ENCODE data around the gene P2RY2.
"Not testable (repeated sequence)": the region's sequence is repeated elsewhere in the genome, so short reads cannot be mapped to it uniquely, and the experiment has no call there.

The P2RY2 gene

DNA sequence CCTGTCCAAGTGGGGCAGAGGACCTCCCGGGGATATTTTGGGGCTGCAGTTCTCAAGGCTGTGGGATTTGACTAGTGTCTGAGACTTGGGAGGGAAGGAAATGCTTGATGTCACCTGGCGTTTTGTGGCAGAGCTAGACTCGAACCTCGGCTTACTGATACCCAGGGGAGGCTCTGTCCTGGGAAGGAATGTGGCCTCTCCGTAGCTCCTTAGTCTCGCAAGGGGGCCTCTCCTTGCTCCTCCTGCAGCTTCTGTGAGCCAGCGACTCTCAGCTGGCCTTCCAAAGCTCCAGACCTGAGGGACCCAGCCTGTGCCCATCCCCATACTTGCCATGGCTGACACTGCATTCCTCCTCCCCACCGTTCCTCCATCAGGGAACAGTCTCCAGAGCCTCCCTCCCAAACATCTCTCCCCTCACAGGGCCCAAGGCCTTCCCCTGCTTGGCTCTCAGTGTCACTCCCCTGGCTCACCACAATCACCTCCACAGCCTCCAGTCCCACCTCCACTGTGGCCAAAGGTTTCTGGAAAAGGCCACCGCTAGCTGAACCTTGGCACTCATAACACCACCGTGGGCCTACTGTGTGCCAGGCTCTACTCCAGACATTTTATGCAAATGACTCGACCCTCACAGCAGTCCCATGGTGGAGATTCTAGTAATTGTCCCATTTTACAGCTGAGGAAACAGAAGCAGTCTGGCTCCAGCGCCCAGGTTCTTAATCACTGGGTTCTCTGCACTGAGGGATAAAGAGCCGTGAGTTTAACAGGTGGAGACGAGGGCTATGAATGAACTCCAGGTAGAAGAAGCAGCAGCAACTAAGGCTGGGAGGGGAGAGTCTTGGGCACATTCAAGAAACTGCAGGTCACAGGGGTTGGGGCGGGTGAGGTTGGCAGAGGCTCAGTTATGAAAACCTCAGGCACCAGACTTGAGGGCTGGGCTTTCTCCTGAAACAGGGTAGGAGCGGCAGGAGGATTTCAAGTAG lies 12.1 kb downstream of the P2RY2 start:
- 89% methylated on average over 16 of the region's 16 CpGs for WGBS
- no peak overlapping the region for H3K4me3 ChIP-seq (ENCODE audit: low read length)
- no peaks in the 10 kb centered on the region for H3K36me3 ChIP-seq (ENCODE audit: insufficient read depth, low read length)
- H3K9ac ChIP-seq (ENCODE audit: low read depth, low read length) = no peak overlapping the region
- H3K27ac ChIP-seq (ENCODE audit: low read depth, low read length) = no peak overlapping the region
- no peaks in the 10 kb centered on the region for H3K27me3 ChIP-seq (ENCODE audit: insufficient read depth, low read length)
- H3K4me1 ChIP-seq (ENCODE audit: insufficient read depth, low read length) = peaks cover 10% of the 10 kb centered on the region
- no peaks in the 10 kb centered on the region for H3K9me3 ChIP-seq (ENCODE audit: insufficient read depth, low read depth, low read length)

- Histone ChIP-seq H3K4me3 (ENCODE audit: low read length) (no peak overlapping the region), H3K36me3 (ENCODE audit: insufficient read depth, low read length) (no peaks in the 10 kb centered on the region)
- WGBS = 91% methylated on average over 6 of the region's 7 CpGs
These were observed 12.8 kb downstream of the P2RY2 start for GRCh38 chr11:73230931-73231330.

DNA sequence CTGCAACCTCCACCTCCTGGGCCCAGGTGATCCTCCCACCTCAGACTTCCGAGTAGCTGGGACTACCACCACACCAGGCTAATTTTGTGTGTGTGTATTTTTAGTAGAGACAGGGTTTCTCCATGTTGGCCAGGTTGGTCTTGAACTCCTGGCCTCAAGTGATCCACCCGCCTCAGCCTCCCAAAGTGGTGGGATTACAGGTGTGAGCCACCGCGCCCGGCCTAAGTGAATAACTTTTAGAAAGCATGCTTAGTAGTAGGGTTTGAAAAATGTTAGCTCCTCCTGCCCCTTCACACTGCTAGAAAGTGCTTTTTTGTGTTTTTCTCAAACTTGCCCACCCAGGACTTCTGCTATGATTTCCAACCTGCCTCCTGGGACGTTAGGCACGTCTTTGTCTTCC lies 14.4 kb downstream of the P2RY2 start:
- H3K9me3 ChIP-seq (ENCODE audit: insufficient read depth, low read depth, low read length); H3K27me3 ChIP-seq (ENCODE audit: insufficient read depth, low read length); H3K36me3 ChIP-seq (ENCODE audit: insufficient read depth, low read length); H3K4me3 ChIP-seq (ENCODE audit: low read length); H3K27ac ChIP-seq (ENCODE audit: low read depth, low read length); H3K9ac ChIP-seq (ENCODE audit: low read depth, low read length); H3K4me1 ChIP-seq (ENCODE audit: insufficient read depth, low read length): not testable (repeated sequence)
- 91% methylated on average over 6 of the region's 7 CpGs for WGBS

More at GRCh38 chr11:73230931-73231330, 12.8 kb downstream of the P2RY2 start:
- Histone ChIP-seq H3K9me3 (ENCODE audit: insufficient read depth, low read depth, low read length) (no peaks in the 10 kb centered on the region), H3K4me1 (ENCODE audit: insufficient read depth, low read length) (peaks cover 10% of the 10 kb centered on the region), H3K27ac (ENCODE audit: low read depth, low read length) (no peak overlapping the region), H3K27me3 (ENCODE audit: insufficient read depth, low read length) (no peaks in the 10 kb centered on the region), H3K9ac (ENCODE audit: low read depth, low read length) (no peak overlapping the region)

GRCh38 chr11:73233211-73233610 lies 15.1 kb downstream of the P2RY2 start:
- H3K9me3 ChIP-seq (ENCODE audit: insufficient read depth, low read depth, low read length) = no peaks in the 10 kb centered on the region
- H3K36me3 ChIP-seq (ENCODE audit: insufficient read depth, low read length) = no peaks in the 10 kb centered on the region
- peaks cover 8% of the 10 kb centered on the region for H3K4me1 ChIP-seq (ENCODE audit: insufficient read depth, low read length)
- no peak overlapping the region for H3K27ac ChIP-seq (ENCODE audit: low read depth, low read length)
- no peak overlapping the region for H3K9ac ChIP-seq (ENCODE audit: low read depth, low read length)
- no peak overlapping the region for H3K4me3 ChIP-seq (ENCODE audit: low read length)
- H3K27me3 ChIP-seq (ENCODE audit: insufficient read depth, low read length) = no peaks in the 10 kb centered on the region

DNA sequence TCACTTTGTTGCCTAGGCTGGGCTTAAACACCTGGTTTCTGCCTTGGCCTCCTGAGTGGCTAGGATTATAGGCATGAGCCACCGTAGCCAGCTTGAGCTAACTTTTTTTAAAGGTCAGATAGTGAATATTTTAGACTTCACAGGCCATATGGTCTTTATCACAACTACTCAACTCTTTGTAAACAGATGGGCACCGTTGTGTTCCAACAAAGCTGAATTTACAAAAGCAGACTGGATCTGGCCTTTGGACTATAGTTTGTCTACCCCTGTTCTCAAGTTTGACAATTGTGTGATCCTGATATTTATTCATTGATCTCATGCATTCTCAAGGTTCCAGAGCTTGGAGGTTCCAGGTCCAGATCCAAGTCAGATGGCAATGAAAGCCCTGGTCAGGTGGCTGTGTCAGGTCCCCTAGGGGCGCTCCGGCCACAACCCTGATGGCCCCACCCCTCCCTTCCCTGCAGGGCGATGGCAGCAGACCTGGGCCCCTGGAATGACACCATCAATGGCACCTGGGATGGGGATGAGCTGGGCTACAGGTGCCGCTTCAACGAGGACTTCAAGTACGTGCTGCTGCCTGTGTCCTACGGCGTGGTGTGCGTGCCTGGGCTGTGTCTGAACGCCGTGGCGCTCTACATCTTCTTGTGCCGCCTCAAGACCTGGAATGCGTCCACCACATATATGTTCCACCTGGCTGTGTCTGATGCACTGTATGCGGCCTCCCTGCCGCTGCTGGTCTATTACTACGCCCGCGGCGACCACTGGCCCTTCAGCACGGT lies 15.8 kb downstream of the P2RY2 start:
- Histone ChIP-seq H3K4me1 (ENCODE audit: insufficient read depth, low read length) (peaks cover 2% of the 10 kb centered on the region), H3K36me3 (ENCODE audit: insufficient read depth, low read length) (no peaks in the 10 kb centered on the region), H3K27ac (ENCODE audit: low read depth, low read length) (no peak overlapping the region), H3K9ac (ENCODE audit: low read depth, low read length) (no peak overlapping the region), H3K9me3 (ENCODE audit: insufficient read depth, low read depth, low read length) (no peaks in the 10 kb centered on the region), H3K4me3 (ENCODE audit: low read length) (no peak overlapping the region), H3K27me3 (ENCODE audit: insufficient read depth, low read length) (no peaks in the 10 kb centered on the region)
- WGBS = 94% methylated on average over 23 of the region's 23 CpGs

GRCh38 chr11:73234471-73235181 lies 16.5 kb downstream of the P2RY2 start:
- no peaks in the 10 kb centered on the region for H3K4me1 ChIP-seq (ENCODE audit: insufficient read depth, low read length)
- no peaks in the 10 kb centered on the region for H3K9me3 ChIP-seq (ENCODE audit: insufficient read depth, low read depth, low read length)
- no peaks in the 10 kb centered on the region for H3K36me3 ChIP-seq (ENCODE audit: insufficient read depth, low read length)
- no peak overlapping the region for H3K4me3 ChIP-seq (ENCODE audit: low read length)
- H3K27ac ChIP-seq (ENCODE audit: low read depth, low read length) = no peak overlapping the region
- H3K27me3 ChIP-seq (ENCODE audit: insufficient read depth, low read length) = no peaks in the 10 kb centered on the region
- H3K9ac ChIP-seq (ENCODE audit: low read depth, low read length) = no peak overlapping the region
- WGBS = 95% methylated on average over 56 of the region's 56 CpGs

DNA sequence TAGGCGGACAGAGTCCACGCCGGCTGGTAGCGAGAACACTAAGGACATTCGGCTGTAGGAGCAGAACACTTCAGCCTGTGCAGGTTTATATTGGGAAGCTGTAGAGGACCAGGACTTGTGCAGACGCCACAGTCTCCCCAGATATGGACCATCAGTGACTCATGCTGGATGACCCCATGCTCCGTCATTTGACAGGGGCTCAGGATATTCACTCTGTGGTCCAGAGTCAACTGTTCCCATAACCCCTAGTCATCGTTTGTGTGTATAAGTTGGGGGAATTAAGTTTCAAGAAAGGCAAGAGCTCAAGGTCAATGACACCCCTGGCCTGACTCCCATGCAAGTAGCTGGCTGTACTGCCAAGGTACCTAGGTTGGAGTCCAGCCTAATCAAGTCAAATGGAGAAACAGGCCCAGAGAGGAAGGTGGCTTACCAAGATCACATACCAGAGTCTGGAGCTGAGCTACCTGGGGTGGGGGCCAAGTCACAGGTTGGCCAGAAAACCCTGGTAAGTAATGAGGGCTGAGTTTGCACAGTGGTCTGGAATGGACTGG lies 17.2 kb downstream of the P2RY2 start:
- Histone ChIP-seq H3K27ac (ENCODE audit: low read depth, low read length) (no peak overlapping the region), H3K36me3 (ENCODE audit: insufficient read depth, low read length) (no peaks in the 10 kb centered on the region), H3K4me3 (ENCODE audit: low read length) (no peak overlapping the region), H3K27me3 (ENCODE audit: insufficient read depth, low read length) (no peaks in the 10 kb centered on the region), H3K9ac (ENCODE audit: low read depth, low read length) (no peak overlapping the region), H3K9me3 (ENCODE audit: insufficient read depth, low read depth, low read length) (no peaks in the 10 kb centered on the region), H3K4me1 (ENCODE audit: insufficient read depth, low read length) (no peaks in the 10 kb centered on the region)
- WGBS = 89% methylated on average over 8 of the region's 8 CpGs

- 84% methylated on average over 4 of the region's 4 CpGs for WGBS
- Histone ChIP-seq H3K9me3 (ENCODE audit: insufficient read depth, low read depth, low read length) (no peaks in the 10 kb centered on the region), H3K27ac (ENCODE audit: low read depth, low read length) (no peak overlapping the region), H3K27me3 (ENCODE audit: insufficient read depth, low read length) (no peaks in the 10 kb centered on the region), H3K4me3 (ENCODE audit: low read length) (no peak overlapping the region), H3K9ac (ENCODE audit: low read depth, low read length) (no peak overlapping the region), H3K4me1 (ENCODE audit: insufficient read depth, low read length) (no peaks in the 10 kb centered on the region), H3K36me3 (ENCODE audit: insufficient read depth, low read length) (no peaks in the 10 kb centered on the region)
These were observed 18.2 kb downstream of the P2RY2 start for GRCh38 chr11:73236205-73236765.

DNA sequence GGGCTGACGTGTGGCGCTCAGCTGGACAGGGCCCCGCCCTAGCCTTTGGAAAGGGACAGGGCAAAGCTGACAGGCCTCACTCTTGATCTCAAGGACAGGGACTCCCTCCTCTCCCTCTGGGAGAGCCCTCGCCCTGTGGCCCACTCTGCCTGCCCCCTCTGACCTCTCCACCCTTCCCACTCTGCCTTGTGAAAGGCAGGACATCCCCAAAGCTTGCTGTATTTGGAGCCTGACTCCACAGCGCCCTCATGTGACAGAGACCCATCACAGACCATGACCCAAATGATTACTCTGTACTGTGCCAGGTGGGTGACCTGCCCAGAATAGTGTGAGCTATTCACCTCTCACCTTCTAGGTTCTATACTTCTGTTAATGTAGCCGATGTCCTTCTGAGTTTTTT lies 18.8 kb downstream of the P2RY2 start:
- Histone ChIP-seq H3K27me3 (ENCODE audit: insufficient read depth, low read length) (no peaks in the 10 kb centered on the region), H3K36me3 (ENCODE audit: insufficient read depth, low read length) (no peaks in the 10 kb centered on the region), H3K4me3 (ENCODE audit: low read length) (no peak overlapping the region), H3K4me1 (ENCODE audit: insufficient read depth, low read length) (no peaks in the 10 kb centered on the region), H3K9me3 (ENCODE audit: insufficient read depth, low read depth, low read length) (no peaks in the 10 kb centered on the region), H3K27ac (ENCODE audit: low read depth, low read length) (no peak overlapping the region), H3K9ac (ENCODE audit: low read depth, low read length) (no peak overlapping the region)
- WGBS = 59% methylated on average over 6 of the region's 6 CpGs

- 76% methylated on average over 10 of the region's 10 CpGs for WGBS
- Histone ChIP-seq H3K9me3 (ENCODE audit: insufficient read depth, low read depth, low read length) (no peaks in the 10 kb centered on the region), H3K9ac (ENCODE audit: low read depth, low read length) (no peak overlapping the region), H3K4me3 (ENCODE audit: low read length) (no peak overlapping the region), H3K27me3 (ENCODE audit: insufficient read depth, low read length) (no peaks in the 10 kb centered on the region), H3K36me3 (ENCODE audit: insufficient read depth, low read length) (no peaks in the 10 kb centered on the region), H3K4me1 (ENCODE audit: insufficient read depth, low read length) (no peaks in the 10 kb centered on the region), H3K27ac (ENCODE audit: low read depth, low read length) (no peak overlapping the region)
These were observed 19.6 kb downstream of the P2RY2 start for GRCh38 chr11:73237471-73238290.

Data from HUES64 (cell line).